Loucy (cell line): ENCODE data around the gene GORASP1.

Experiments
- EZH2phosphoT487 ChIP-seq: fragments of 200-600 bp; IDR thresholded peaks from 2 replicates; pipeline ENCODE4 v1.6.1; 2018; ENCODE audit warnings: antibody characterized with exemption, mild to moderate bottlenecking, moderate library complexity, borderline replicate concordance
- TF ChIP-seq, protein P1 (sequence below): fragments of 200-600 bp; sonication (generic); conservative IDR thresholded peaks from 2 replicates; pipeline ENCODE4 v1.5.1; 2014; ENCODE audit warnings: mild to moderate bottlenecking, antibody characterized with exemption, low read length

DNA sequence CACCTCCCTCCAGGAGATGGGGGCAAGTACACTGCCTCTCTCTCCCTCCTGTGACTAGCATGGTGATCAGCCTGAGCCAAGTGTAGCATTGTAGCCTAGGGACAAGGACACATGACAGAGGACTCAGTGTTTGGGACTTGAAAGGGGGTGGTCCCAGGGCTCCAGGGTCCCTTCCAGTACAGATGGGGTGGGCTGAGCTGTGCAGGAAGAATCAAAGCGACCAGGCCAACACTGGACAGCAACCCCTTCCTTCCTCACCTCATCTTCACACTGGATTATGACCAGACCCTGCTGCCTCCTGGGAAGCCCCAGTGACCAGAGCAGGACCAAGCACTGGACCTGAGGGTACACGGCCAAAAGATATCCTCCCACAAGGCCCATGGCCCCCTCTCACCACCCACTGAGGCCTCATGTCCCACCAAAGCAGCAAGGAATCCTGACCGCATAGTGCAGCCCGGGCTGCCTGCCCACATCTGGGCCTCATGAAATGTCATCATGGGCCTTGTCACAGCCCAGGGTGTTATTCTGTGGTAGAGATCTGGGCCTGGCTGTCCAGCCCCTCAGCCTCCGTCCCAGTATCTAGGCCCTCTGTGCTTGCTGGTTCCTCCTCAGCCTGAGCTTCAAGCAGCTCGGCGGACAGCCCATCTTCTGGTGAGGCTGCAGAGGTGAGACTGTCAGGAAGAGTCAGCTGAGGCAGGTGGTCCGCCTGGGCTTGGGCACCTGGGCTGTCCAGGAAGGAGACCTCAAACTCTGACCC lies 9.5 kb downstream of the GORASP1 start:
- TF ChIP-seq, protein P1, sequence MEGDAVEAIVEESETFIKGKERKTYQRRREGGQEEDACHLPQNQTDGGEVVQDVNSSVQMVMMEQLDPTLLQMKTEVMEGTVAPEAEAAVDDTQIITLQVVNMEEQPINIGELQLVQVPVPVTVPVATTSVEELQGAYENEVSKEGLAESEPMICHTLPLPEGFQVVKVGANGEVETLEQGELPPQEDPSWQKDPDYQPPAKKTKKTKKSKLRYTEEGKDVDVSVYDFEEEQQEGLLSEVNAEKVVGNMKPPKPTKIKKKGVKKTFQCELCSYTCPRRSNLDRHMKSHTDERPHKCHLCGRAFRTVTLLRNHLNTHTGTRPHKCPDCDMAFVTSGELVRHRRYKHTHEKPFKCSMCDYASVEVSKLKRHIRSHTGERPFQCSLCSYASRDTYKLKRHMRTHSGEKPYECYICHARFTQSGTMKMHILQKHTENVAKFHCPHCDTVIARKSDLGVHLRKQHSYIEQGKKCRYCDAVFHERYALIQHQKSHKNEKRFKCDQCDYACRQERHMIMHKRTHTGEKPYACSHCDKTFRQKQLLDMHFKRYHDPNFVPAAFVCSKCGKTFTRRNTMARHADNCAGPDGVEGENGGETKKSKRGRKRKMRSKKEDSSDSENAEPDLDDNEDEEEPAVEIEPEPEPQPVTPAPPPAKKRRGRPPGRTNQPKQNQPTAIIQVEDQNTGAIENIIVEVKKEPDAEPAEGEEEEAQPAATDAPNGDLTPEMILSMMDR, result no peak
- TF ChIP-seq EZH2phosphoT487, result no peak
